ENCODE data around the gene CCL25.

The CCL25 gene

GRCh38 chr19:8086849-8087248 is 34.3 kb downstream of the CCL25 start:
- no peak overlapping the region for H3K4me3 ChIP-seq (ENCODE audit: control insufficient read depth, low read depth, low read length)
- no peak for TF ChIP-seq CTCF (conservative IDR thresholded peaks at IDR 0.05; ENCODE audit: control insufficient read depth, insufficient read depth, low read depth, low read length)
- no peak for DNase-seq (ENCODE audit: low read depth)

- DNase-seq (ENCODE audit: low read depth), result no peak
- TF ChIP-seq CTCF (conservative IDR thresholded peaks at IDR 0.05; ENCODE audit: control insufficient read depth, insufficient read depth, low read depth, low read length), result no peak
- H3K4me3 ChIP-seq (ENCODE audit: control insufficient read depth, low read depth, low read length), result no peak overlapping the region
These were observed 35.3 kb downstream of the CCL25 start for GRCh38 chr19:8087876-8088275.

GRCh38 chr19:8088752-8089663 is 36.4 kb downstream of the CCL25 start:
- no peak for DNase-seq (ENCODE audit: low read depth)
- TF ChIP-seq CTCF (conservative IDR thresholded peaks at IDR 0.05; ENCODE audit: control insufficient read depth, insufficient read depth, low read depth, low read length), result no peak

GRCh38 chr19:8089664-8090601 is 37.4 kb downstream of the CCL25 start:
- no peak for DNase-seq (ENCODE audit: low read depth)
- H3K4me3 ChIP-seq (ENCODE audit: control insufficient read depth, low read depth, low read length), result no peak overlapping the region
- TF ChIP-seq CTCF (conservative IDR thresholded peaks at IDR 0.05; ENCODE audit: control insufficient read depth, insufficient read depth, low read depth, low read length), result no peak

More at GRCh38 chr19:8088752-8089663, 36.4 kb downstream of the CCL25 start:
- no peak overlapping the region for H3K4me3 ChIP-seq (ENCODE audit: control insufficient read depth, low read depth, low read length)

- H3K4me3 ChIP-seq (ENCODE audit: control insufficient read depth, low read depth, low read length), result no peak overlapping the region
- no peak for DNase-seq (ENCODE audit: low read depth)
- TF ChIP-seq CTCF (conservative IDR thresholded peaks at IDR 0.05; ENCODE audit: control insufficient read depth, insufficient read depth, low read depth, low read length), result no peak
These were observed 38.4 kb downstream of the CCL25 start for GRCh38 chr19:8090950-8091349.

- no peak for TF ChIP-seq CTCF (conservative IDR thresholded peaks at IDR 0.05; ENCODE audit: control insufficient read depth, insufficient read depth, low read depth, low read length)
- no peak for DNase-seq (ENCODE audit: low read depth)
- no peak overlapping the region for H3K4me3 ChIP-seq (ENCODE audit: control insufficient read depth, low read depth, low read length)
These were observed 41.2 kb downstream of the CCL25 start for GRCh38 chr19:8093740-8094139.
